ENCODE results near the gene PDZRN3. TPM values are rescaled to one million over a fixed set of nuclear protein-coding genes. Genes with fewer than 3 reads are reported as not detected.

PDZRN3 gene
- total RNA-seq, 1 donor from 2014 or later: 1.3 TPM

DNA sequence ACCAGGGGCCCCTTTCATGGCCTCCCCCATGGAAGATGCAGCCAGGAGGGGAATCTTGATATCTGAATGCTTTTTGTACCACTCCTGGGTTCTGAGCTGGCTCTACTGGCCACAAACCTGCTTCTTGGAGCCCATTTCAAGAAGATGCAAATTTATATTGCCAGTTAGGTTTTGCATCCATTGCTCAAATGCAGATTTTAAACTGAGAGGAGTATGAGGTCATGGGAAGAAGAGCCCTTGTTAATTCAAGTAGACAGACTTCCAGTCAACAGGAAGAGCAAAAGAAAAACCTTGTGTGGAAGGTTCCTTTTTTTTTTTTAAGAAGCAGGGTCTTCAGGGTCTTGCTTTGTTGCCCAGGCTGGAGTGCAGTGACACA is 133.5 kb downstream of the PDZRN3 start:
- DNase-seq (ENCODE audit: low spot score): no peak
- no peak overlapping the region for H3K4me3 Mint-ChIP-seq (ENCODE audit: unreplicated experiment)
- H3K4me1 Mint-ChIP-seq (ENCODE audit: unreplicated experiment): peaks cover 8% of the 10 kb centered on the region
- no peak overlapping the region for H3K27ac Mint-ChIP-seq (ENCODE audit: unreplicated experiment)
- no peaks in the 10 kb centered on the region for H3K9me3 Mint-ChIP-seq (ENCODE audit: unreplicated experiment)
- peaks cover 3% of the 10 kb centered on the region for H3K27me3 Mint-ChIP-seq (ENCODE audit: unreplicated experiment)
- TF ChIP-seq, protein P1, sequence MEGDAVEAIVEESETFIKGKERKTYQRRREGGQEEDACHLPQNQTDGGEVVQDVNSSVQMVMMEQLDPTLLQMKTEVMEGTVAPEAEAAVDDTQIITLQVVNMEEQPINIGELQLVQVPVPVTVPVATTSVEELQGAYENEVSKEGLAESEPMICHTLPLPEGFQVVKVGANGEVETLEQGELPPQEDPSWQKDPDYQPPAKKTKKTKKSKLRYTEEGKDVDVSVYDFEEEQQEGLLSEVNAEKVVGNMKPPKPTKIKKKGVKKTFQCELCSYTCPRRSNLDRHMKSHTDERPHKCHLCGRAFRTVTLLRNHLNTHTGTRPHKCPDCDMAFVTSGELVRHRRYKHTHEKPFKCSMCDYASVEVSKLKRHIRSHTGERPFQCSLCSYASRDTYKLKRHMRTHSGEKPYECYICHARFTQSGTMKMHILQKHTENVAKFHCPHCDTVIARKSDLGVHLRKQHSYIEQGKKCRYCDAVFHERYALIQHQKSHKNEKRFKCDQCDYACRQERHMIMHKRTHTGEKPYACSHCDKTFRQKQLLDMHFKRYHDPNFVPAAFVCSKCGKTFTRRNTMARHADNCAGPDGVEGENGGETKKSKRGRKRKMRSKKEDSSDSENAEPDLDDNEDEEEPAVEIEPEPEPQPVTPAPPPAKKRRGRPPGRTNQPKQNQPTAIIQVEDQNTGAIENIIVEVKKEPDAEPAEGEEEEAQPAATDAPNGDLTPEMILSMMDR (IDR thresholded peaks at IDR 0.05; ENCODE audit: unreplicated experiment): no peak
- H3K36me3 Mint-ChIP-seq (ENCODE audit: low read depth, unreplicated experiment): no peaks in the 10 kb centered on the region

GRCh38 chr3:73490453-73491286 is 134.1 kb downstream of the PDZRN3 start:
- Mint-ChIP-seq H3K36me3 (ENCODE audit: low read depth, unreplicated experiment) (no peaks in the 10 kb centered on the region), H3K27ac (ENCODE audit: unreplicated experiment) (no peak overlapping the region), H3K9me3 (ENCODE audit: unreplicated experiment) (no peaks in the 10 kb centered on the region), H3K27me3 (ENCODE audit: unreplicated experiment) (peaks cover 3% of the 10 kb centered on the region), H3K4me1 (ENCODE audit: unreplicated experiment) (peaks cover 14% of the 10 kb centered on the region), H3K4me3 (ENCODE audit: unreplicated experiment) (no peak overlapping the region)
- TF ChIP-seq, protein P1 (IDR thresholded peaks at IDR 0.05; ENCODE audit: unreplicated experiment): no peak
- DNase-seq (ENCODE audit: low spot score): no peak

GRCh38 chr3:73485877-73486330 is 138.8 kb downstream of the PDZRN3 start:
- Mint-ChIP-seq H3K9me3 (ENCODE audit: unreplicated experiment) (no peaks in the 10 kb centered on the region), H3K27me3 (ENCODE audit: unreplicated experiment) (no peaks in the 10 kb centered on the region), H3K4me1 (ENCODE audit: unreplicated experiment) (peaks cover 21% of the 10 kb centered on the region), H3K27ac (ENCODE audit: unreplicated experiment) (no peak overlapping the region), H3K36me3 (ENCODE audit: low read depth, unreplicated experiment) (no peaks in the 10 kb centered on the region), H3K4me3 (ENCODE audit: unreplicated experiment) (no peak overlapping the region)
- TF ChIP-seq, protein P1 (IDR thresholded peaks at IDR 0.05; ENCODE audit: unreplicated experiment): no peak
- DNase-seq (ENCODE audit: low spot score): no peak

- TF ChIP-seq, protein P1 (IDR thresholded peaks at IDR 0.05; ENCODE audit: unreplicated experiment): no peak
- Mint-ChIP-seq H3K4me1 (ENCODE audit: unreplicated experiment) (peaks cover 17% of the 10 kb centered on the region), H3K36me3 (ENCODE audit: low read depth, unreplicated experiment) (no peaks in the 10 kb centered on the region), H3K27ac (ENCODE audit: unreplicated experiment) (no peak overlapping the region), H3K27me3 (ENCODE audit: unreplicated experiment) (no peaks in the 10 kb centered on the region), H3K4me3 (ENCODE audit: unreplicated experiment) (no peak overlapping the region), H3K9me3 (ENCODE audit: unreplicated experiment) (no peaks in the 10 kb centered on the region)
- no peak for DNase-seq (ENCODE audit: low spot score)
Observed at GRCh38 chr3:73484656-73485248, 140.0 kb downstream of the PDZRN3 start.

- no peaks in the 10 kb centered on the region for H3K9me3 Mint-ChIP-seq (ENCODE audit: unreplicated experiment)
- H3K4me1 Mint-ChIP-seq (ENCODE audit: unreplicated experiment): peaks cover 17% of the 10 kb centered on the region
- no peaks in the 10 kb centered on the region for H3K27me3 Mint-ChIP-seq (ENCODE audit: unreplicated experiment)
- no peak for DNase-seq (ENCODE audit: low spot score)
- H3K27ac Mint-ChIP-seq (ENCODE audit: unreplicated experiment): no peak overlapping the region
- TF ChIP-seq, protein P1 (IDR thresholded peaks at IDR 0.05; ENCODE audit: unreplicated experiment): no peak
- no peak overlapping the region for H3K4me3 Mint-ChIP-seq (ENCODE audit: unreplicated experiment)
- H3K36me3 Mint-ChIP-seq (ENCODE audit: low read depth, unreplicated experiment): no peaks in the 10 kb centered on the region
Observed at GRCh38 chr3:73481888-73482287, 142.9 kb downstream of the PDZRN3 start.
